ENCODE measurements around the gene VWA1.

VWA1 gene

GRCh38 chr1:1489861-1490260 lies 54.4 kb downstream of the VWA1 start:
- no peak for TF ChIP-seq CTCF (conservative IDR thresholded peaks at IDR 0.05; ENCODE audit: low read depth, low read length)
- no peak for DNase-seq (ENCODE audit: low read depth)
- H3K4me3 ChIP-seq (ENCODE audit: low read length), result no peak overlapping the region

- TF ChIP-seq CTCF (conservative IDR thresholded peaks at IDR 0.05; ENCODE audit: low read depth, low read length), result no peak
- H3K4me3 ChIP-seq (ENCODE audit: low read length), result no peak overlapping the region
- no peak for DNase-seq (ENCODE audit: low read depth)
Measured at GRCh38 chr1:1490633-1491230, 55.2 kb downstream of the VWA1 start.

GRCh38 chr1:1491601-1492000 lies 56.1 kb downstream of the VWA1 start:
- no peak overlapping the region for H3K4me3 ChIP-seq (ENCODE audit: low read length)
- no peak for DNase-seq (ENCODE audit: low read depth)
- TF ChIP-seq CTCF (conservative IDR thresholded peaks at IDR 0.05; ENCODE audit: low read depth, low read length), result no peak
